T-helper 1 cell treated with Interleukin-12 subunit alpha and Interleukin-12 subunit beta and Interleukin-4 antibody, amounts not matched to agents 30 μg/mL and 1 μg/mL, for 36 hours (primary cell): ENCODE results near the gene EVC.
"Not testable (repeated sequence)": the region's sequence is repeated elsewhere in the genome, so short reads cannot be mapped to it uniquely, and the experiment has no call there.

Source experiments
- H3K27ac Mint-ChIP-seq: one replicate; pipeline ENCODE4 v1.8.0; 2021; ENCODE audit warnings: mild to moderate bottlenecking, mixed read lengths
- H3K27me3 Mint-ChIP-seq: one replicate; pipeline ENCODE4 v1.8.0; 2021; ENCODE audit warnings: low read depth, mixed read lengths
- H3K36me3 Mint-ChIP-seq: one replicate; pipeline ENCODE4 v1.8.0; 2021; ENCODE audit warnings: low read depth, mixed read lengths
- H3K4me1 Mint-ChIP-seq: one replicate; pipeline ENCODE4 v1.8.0; 2021; ENCODE audit warnings: low read depth, mixed read lengths
- H3K4me3 Mint-ChIP-seq: one replicate; pipeline ENCODE4 v1.8.0; 2021; ENCODE audit warnings: mild to moderate bottlenecking, moderate library complexity, mixed read lengths
- H3K9me3 Mint-ChIP-seq: one replicate; pipeline ENCODE4 v1.8.0; 2021; ENCODE audit warnings: mixed read lengths

EVC gene

DNA sequence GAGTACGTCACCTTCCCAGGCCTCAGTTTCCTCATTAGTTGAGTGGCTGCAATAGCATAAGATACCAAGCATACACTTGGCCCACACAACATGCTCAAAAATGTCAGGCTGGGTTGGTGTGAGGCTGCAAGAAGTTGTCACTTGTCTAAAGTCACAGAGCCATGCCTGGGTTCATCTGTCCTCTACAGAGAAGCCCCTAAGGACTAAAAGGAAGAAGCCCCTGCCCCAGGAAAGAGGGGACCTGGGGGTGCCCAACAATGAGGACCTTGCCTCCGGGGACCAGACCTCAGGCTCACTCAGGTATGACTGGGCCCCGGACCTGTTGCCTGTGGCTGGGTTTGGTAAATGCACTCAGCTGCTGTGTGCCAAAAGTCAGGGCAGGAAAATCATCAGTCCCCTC lies 99.2 kb downstream of the EVC start:
- no peaks in the 10 kb centered on the region for H3K36me3 Mint-ChIP-seq
- no peaks in the 10 kb centered on the region for H3K27me3 Mint-ChIP-seq
- no peak overlapping the region for H3K4me3 Mint-ChIP-seq
- no peaks in the 10 kb centered on the region for H3K4me1 Mint-ChIP-seq
- no peaks in the 10 kb centered on the region for H3K9me3 Mint-ChIP-seq
- H3K27ac Mint-ChIP-seq: no peak overlapping the region

- H3K27me3 Mint-ChIP-seq: no peaks in the 10 kb centered on the region
Observed at GRCh38 chr4:5810770-5811430, 99.9 kb downstream of the EVC start.

GRCh38 chr4:5812057-5812456 lies 101.1 kb downstream of the EVC start:
- H3K4me3 Mint-ChIP-seq, H3K4me1 Mint-ChIP-seq, H3K27ac Mint-ChIP-seq, H3K27me3 Mint-ChIP-seq, H3K9me3 Mint-ChIP-seq, H3K36me3 Mint-ChIP-seq: not testable (repeated sequence)

More at GRCh38 chr4:5810770-5811430, 99.9 kb downstream of the EVC start:
- Mint-ChIP-seq H3K36me3 (no peaks in the 10 kb centered on the region), H3K9me3 (no peaks in the 10 kb centered on the region), H3K27ac (no peak overlapping the region), H3K4me3 (no peak overlapping the region), H3K4me1 (no peaks in the 10 kb centered on the region)

GRCh38 chr4:5812506-5813229 lies 101.7 kb downstream of the EVC start:
- Mint-ChIP-seq H3K4me3 (no peak overlapping the region), H3K27me3 (no peaks in the 10 kb centered on the region), H3K27ac (no peak overlapping the region), H3K9me3 (no peaks in the 10 kb centered on the region), H3K4me1 (no peaks in the 10 kb centered on the region), H3K36me3 (no peaks in the 10 kb centered on the region)

DNA sequence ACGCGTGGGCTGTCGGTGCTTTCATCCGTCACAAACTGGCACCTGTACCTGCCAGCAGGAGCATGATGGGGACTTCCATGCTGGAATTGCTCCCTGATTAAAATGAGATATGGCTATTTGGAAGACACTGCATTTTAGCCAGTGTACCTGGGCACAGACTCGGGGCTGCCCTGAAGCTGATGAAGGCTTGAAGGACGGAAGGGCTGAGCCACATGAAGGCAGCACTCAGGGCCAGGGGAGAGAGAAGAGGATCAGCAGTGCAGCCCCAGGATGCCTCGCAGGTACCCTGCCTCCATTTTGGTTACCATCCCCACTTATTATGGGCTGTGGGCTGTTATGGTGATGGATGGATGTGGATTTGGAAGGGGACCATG lies 102.9 kb downstream of the EVC start:
- no peaks in the 10 kb centered on the region for H3K27me3 Mint-ChIP-seq

GRCh38 chr4:5814421-5814820 lies 103.4 kb downstream of the EVC start:
- H3K27ac Mint-ChIP-seq: no peak overlapping the region
- H3K27me3 Mint-ChIP-seq: no peaks in the 10 kb centered on the region
- no peaks in the 10 kb centered on the region for H3K36me3 Mint-ChIP-seq
- no peaks in the 10 kb centered on the region for H3K9me3 Mint-ChIP-seq
- H3K4me3 Mint-ChIP-seq: no peak overlapping the region
- no peaks in the 10 kb centered on the region for H3K4me1 Mint-ChIP-seq

More for the DNA sequence above, 102.9 kb downstream of the EVC start:
- no peaks in the 10 kb centered on the region for H3K9me3 Mint-ChIP-seq
- no peaks in the 10 kb centered on the region for H3K36me3 Mint-ChIP-seq
- H3K27ac Mint-ChIP-seq: no peak overlapping the region
- H3K4me1 Mint-ChIP-seq: no peaks in the 10 kb centered on the region
- no peak overlapping the region for H3K4me3 Mint-ChIP-seq

DNA sequence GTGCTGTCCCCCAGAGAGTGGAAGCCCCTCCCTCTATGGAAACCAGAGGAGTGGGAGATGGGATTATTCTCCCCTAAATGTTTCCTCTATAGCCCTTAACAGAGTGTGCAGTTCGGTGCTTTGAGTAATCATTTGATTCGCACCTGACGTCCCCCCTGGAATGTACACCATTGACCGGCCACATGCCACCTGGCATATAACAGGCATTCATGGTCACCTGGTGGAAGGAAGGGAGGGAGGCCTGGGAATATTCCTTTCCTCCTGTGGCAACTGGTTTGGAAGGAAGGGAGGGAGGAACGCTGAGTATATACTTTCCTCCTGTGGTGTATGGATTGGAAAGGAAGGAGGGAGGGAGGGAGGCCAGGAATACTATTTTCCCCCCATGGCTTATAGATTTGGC lies 104.6 kb downstream of the EVC start:
- Mint-ChIP-seq H3K27me3 (no peaks in the 10 kb centered on the region), H3K4me1 (no peaks in the 10 kb centered on the region), H3K27ac (no peak overlapping the region), H3K9me3 (no peaks in the 10 kb centered on the region), H3K4me3 (no peak overlapping the region), H3K36me3 (no peaks in the 10 kb centered on the region)

GRCh38 chr4:5816101-5816500 lies 105.1 kb downstream of the EVC start:
- H3K9me3 Mint-ChIP-seq: no peaks in the 10 kb centered on the region
- H3K4me3 Mint-ChIP-seq: no peak overlapping the region
- H3K27ac Mint-ChIP-seq: no peak overlapping the region

DNA sequence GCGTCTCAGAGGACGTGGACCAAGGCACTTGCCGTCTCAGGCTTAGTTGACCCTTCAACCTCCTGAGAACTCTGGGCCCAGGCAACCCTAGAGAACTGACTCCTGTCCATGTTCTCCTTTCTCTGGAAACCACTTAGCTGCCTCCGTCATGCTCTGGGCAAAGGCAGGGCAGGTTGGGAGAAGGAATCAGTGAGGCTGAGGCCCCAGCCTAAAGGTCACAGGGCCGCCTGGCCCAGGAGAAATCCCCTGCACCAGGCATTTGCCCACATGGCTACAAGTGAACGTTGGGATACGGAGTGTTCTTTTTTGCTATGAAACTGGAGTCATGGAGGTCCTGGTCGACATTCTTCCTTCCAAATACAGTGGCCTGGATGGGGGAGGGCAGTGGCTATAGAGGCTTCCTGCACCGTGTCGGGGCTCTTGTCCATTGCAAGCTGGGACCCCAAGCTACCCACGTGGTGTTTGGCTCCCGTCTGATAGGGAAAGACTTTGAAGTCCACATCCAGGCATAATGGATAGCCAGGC lies 105.9 kb downstream of the EVC start:
- no peaks in the 10 kb centered on the region for H3K27me3 Mint-ChIP-seq
- H3K36me3 Mint-ChIP-seq: no peaks in the 10 kb centered on the region
- H3K4me3 Mint-ChIP-seq: no peak overlapping the region
- H3K27ac Mint-ChIP-seq: no peak overlapping the region
- no peaks in the 10 kb centered on the region for H3K4me1 Mint-ChIP-seq
- no peaks in the 10 kb centered on the region for H3K9me3 Mint-ChIP-seq

More at GRCh38 chr4:5816101-5816500, 105.1 kb downstream of the EVC start:
- Mint-ChIP-seq H3K4me1 (no peaks in the 10 kb centered on the region), H3K27me3 (no peaks in the 10 kb centered on the region), H3K36me3 (no peaks in the 10 kb centered on the region)

DNA sequence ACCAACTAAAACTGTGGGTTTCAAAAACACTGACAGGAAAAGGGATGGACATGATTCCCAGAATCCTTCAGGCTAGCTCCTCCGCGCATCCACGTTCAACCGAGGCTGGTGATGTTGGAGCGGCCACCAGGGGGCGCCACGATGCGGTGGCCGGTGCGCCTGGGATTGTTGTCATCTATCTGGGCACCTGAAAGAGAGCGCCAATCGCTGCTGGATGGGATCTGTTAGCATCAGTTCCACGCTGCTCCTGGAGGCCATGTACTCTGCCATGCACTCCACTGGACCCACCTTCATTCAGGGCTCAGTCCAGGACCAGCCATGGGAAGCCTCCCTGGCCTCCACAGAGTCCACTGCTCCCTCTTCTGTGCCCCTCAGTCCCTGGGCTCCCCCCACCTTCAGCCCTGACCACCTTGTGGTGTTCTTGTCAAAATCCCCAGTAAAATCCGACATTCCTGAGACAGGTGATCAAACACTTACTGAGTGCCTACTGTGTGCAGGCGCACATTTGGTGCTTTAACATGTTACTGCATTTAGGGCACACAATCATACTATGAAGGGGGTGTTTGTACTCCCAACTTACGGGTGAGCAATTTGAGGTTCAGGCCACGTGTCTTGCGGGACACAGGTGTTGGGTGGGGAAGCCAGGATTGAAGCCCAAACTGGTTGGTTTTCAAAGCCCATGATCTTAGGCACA lies 110.8 kb downstream of the EVC start:
- Mint-ChIP-seq H3K9me3 (no peaks in the 10 kb centered on the region), H3K4me3 (no peak overlapping the region), H3K27me3 (no peaks in the 10 kb centered on the region), H3K36me3 (no peaks in the 10 kb centered on the region), H3K27ac (no peak overlapping the region), H3K4me1 (peaks cover 22% of the 10 kb centered on the region)

DNA sequence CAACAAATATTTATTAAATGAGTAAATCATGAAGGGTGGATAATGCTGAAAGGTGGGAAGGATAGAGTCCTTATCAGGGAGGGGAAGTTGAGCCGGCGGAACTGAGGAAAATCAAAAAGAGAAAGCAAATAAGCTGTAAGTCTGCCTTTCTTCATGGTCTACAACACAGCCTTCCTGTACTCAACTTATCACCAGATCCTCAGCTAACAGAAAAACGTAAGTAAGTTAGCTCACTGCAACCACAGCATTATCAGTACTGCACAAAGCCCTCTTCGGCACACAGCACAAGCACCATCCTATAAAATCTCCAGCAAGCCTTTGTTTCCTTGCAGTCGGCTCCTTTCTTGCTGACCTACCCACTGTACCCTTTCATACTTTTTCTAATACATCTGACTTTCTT lies 111.6 kb downstream of the EVC start:
- H3K36me3 Mint-ChIP-seq: no peaks in the 10 kb centered on the region
- no peaks in the 10 kb centered on the region for H3K27me3 Mint-ChIP-seq
- peak overlapping the region; percentile 60 for H3K27ac Mint-ChIP-seq
- peak overlapping the region; percentile 0 for H3K4me3 Mint-ChIP-seq
- no peaks in the 10 kb centered on the region for H3K9me3 Mint-ChIP-seq
- peaks cover 30% of the 10 kb centered on the region for H3K4me1 Mint-ChIP-seq

- peak overlapping the region; percentile 23 for H3K27ac Mint-ChIP-seq
Observed at GRCh38 chr4:5823542-5824211, 112.7 kb downstream of the EVC start.

GRCh38 chr4:5824227-5824626 lies 113.2 kb downstream of the EVC start:
- Mint-ChIP-seq H3K4me3 (peak overlapping the region; percentile 35), H3K36me3 (no peaks in the 10 kb centered on the region), H3K9me3 (no peaks in the 10 kb centered on the region), H3K4me1 (peaks cover 30% of the 10 kb centered on the region), H3K27me3 (no peaks in the 10 kb centered on the region), H3K27ac (no peak overlapping the region)

More at GRCh38 chr4:5823542-5824211, 112.7 kb downstream of the EVC start:
- Mint-ChIP-seq H3K27me3 (no peaks in the 10 kb centered on the region), H3K4me3 (peak overlapping the region; percentile 15), H3K9me3 (no peaks in the 10 kb centered on the region), H3K36me3 (no peaks in the 10 kb centered on the region), H3K4me1 (peaks cover 30% of the 10 kb centered on the region)

DNA sequence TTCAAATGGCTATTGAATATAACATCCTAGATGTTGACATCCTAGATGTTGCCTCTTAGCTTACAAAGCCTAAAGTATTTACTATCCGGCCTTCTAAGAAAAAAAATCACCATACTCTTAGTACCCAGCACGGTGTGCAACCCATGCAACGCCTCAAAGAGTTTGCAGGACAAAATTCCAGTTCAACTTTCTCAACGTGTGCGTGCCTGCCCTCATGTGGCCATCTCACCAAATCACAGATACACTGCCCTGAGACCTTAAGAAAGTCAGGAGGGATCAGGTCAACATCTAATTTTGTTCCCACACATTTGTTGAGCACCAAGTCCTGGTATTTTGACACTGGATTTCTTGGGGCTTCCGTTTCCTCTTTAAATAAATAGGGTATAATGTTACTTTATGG lies 113.6 kb downstream of the EVC start:
- H3K9me3 Mint-ChIP-seq: no peaks in the 10 kb centered on the region
- H3K4me3 Mint-ChIP-seq: peak overlapping the region; percentile 35
- H3K4me1 Mint-ChIP-seq: peaks cover 30% of the 10 kb centered on the region
- peaks cover 2% of the 10 kb centered on the region for H3K27me3 Mint-ChIP-seq
- no peak overlapping the region for H3K27ac Mint-ChIP-seq
- no peaks in the 10 kb centered on the region for H3K36me3 Mint-ChIP-seq
